ENCODE results near the gene FAM229A.

GRCh38 chr1:32373996-32374592, 11.8 kb upstream of the FAM229A start:
- TF ChIP-seq CTCF (IDR thresholded peaks at IDR 0.05; ENCODE audit: poor library complexity) (no peak), EZH2phosphoT487 (IDR thresholded peaks at IDR 0.05; ENCODE audit: low read depth, severe bottlenecking, unreplicated experiment) (no peak)

Measured in hepatocyte (in vitro differentiated cells).